ENCODE data around the gene MRPL52. TPM values are rescaled to one million over a fixed set of nuclear protein-coding genes. Genes with fewer than 3 reads are reported as not detected.

The MRPL52 gene
- total RNA-seq, 1 donor: 69.9 TPM

GRCh38 chr14:22811722-22812121 lies 18.0 kb upstream of the MRPL52 start:
- H3K4me3 ChIP-seq (ENCODE audit: low read depth, low read length): no peak overlapping the region
- peak; percentile 37 for DNase-seq (ENCODE audit: low read depth)
- TF ChIP-seq, protein P1, sequence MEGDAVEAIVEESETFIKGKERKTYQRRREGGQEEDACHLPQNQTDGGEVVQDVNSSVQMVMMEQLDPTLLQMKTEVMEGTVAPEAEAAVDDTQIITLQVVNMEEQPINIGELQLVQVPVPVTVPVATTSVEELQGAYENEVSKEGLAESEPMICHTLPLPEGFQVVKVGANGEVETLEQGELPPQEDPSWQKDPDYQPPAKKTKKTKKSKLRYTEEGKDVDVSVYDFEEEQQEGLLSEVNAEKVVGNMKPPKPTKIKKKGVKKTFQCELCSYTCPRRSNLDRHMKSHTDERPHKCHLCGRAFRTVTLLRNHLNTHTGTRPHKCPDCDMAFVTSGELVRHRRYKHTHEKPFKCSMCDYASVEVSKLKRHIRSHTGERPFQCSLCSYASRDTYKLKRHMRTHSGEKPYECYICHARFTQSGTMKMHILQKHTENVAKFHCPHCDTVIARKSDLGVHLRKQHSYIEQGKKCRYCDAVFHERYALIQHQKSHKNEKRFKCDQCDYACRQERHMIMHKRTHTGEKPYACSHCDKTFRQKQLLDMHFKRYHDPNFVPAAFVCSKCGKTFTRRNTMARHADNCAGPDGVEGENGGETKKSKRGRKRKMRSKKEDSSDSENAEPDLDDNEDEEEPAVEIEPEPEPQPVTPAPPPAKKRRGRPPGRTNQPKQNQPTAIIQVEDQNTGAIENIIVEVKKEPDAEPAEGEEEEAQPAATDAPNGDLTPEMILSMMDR (IDR thresholded peaks at IDR 0.05; ENCODE audit: insufficient read depth, low read length): no peak

GRCh38 chr14:22812744-22813143 lies 16.9 kb upstream of the MRPL52 start:
- H3K4me3 ChIP-seq (ENCODE audit: low read depth, low read length): no peak overlapping the region
- TF ChIP-seq, protein P1 (IDR thresholded peaks at IDR 0.05; ENCODE audit: insufficient read depth, low read length): no peak
- no peak for DNase-seq (ENCODE audit: low read depth)

DNA sequence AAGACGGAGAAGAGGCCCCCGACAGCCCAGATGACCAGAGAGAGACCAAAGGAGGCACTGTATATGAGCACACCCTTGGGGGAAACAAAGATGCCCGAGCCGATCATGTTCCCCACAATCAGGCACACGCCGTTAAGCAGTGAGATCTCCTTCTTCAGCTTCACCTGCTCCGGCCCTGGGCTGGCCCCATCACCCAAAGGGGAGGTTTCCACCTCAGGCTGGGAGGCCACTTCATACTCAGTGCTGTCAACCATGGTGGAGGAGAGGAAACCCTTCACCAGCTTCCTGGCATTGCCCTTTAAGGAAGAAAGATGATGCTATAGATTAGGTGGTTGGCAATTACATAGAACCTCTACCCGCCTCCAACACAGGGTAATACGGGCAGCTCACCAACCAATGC lies 16.5 kb upstream of the MRPL52 start:
- DNase-seq (ENCODE audit: low read depth): no peak
- TF ChIP-seq, protein P1 (IDR thresholded peaks at IDR 0.05; ENCODE audit: insufficient read depth, low read length): no peak
- no peak overlapping the region for H3K4me3 ChIP-seq (ENCODE audit: low read depth, low read length)

GRCh38 chr14:22814373-22814772 lies 15.3 kb upstream of the MRPL52 start:
- no peak overlapping the region for H3K4me3 ChIP-seq (ENCODE audit: low read depth, low read length)
- TF ChIP-seq, protein P1 (IDR thresholded peaks at IDR 0.05; ENCODE audit: insufficient read depth, low read length): no peak

GRCh38 chr14:22814941-22815713 lies 14.6 kb upstream of the MRPL52 start, which contains the start of gene SLC7A7:
Gene SLC7A7, minus strand, starts transcription at chr14:22815435. Its CDS starts 2,037 bp downstream, at chr14:22813398.
- DNase-seq (ENCODE audit: low read depth): peak; percentile 37
- H3K4me3 ChIP-seq (ENCODE audit: low read depth, low read length): peak within 1 kb of the TSS; percentile 28

More at GRCh38 chr14:22814373-22814772, 15.3 kb upstream of the MRPL52 start:
- DNase-seq (ENCODE audit: low read depth): no peak

GRCh38 chr14:22819151-22819988 lies 10.3 kb upstream of the MRPL52 start:
- H3K4me3 ChIP-seq (ENCODE audit: low read depth, low read length): peak overlapping the region; percentile 39
- DNase-seq (ENCODE audit: low read depth): peak; percentile 75
- TF ChIP-seq, protein P1 (IDR thresholded peaks at IDR 0.05; ENCODE audit: insufficient read depth, low read length): no peak

More at GRCh38 chr14:22814941-22815713, 14.6 kb upstream of the MRPL52 start, which contains the start of gene SLC7A7:
- TF ChIP-seq, protein P1 (IDR thresholded peaks at IDR 0.05; ENCODE audit: insufficient read depth, low read length): no peak
